ENCODE results near the gene SOX5.
"Not testable (repeated sequence)": the region's sequence is repeated elsewhere in the genome, so short reads cannot be mapped to it uniquely, and the experiment has no call there.

SOX5 gene

GRCh38 chr12:23854598-23854997 lies 94.9 kb downstream of the SOX5 start:
- DNase-seq = no peak
- intact Hi-C loops (cut with DNase I) = no loop called here

- intact Hi-C loops (cut with DNase I) = no loop called here
- DNase-seq = no peak
Measured at GRCh38 chr12:23853640-23854039, 95.8 kb downstream of the SOX5 start.

GRCh38 chr12:23851602-23852001 lies 97.9 kb downstream of the SOX5 start:
- DNase-seq = no peak
- intact Hi-C loops (cut with DNase I) = no loop called here

- intact Hi-C loops (cut with DNase I) = no loop called here
- DNase-seq = no peak
Measured at GRCh38 chr12:23847857-23848256, 101.6 kb downstream of the SOX5 start.

GRCh38 chr12:23843958-23844357 lies 105.5 kb downstream of the SOX5 start:
- intact Hi-C loops (cut with DNase I) = no loop called here
- no peak for DNase-seq

- intact Hi-C loops (cut with DNase I) = no loop called here
- DNase-seq = no peak
Measured at GRCh38 chr12:23834076-23834475, 115.4 kb downstream of the SOX5 start.

- DNase-seq = no peak
- intact Hi-C loops (cut with DNase I) = no loop called here
Measured at GRCh38 chr12:23831739-23832138, 117.7 kb downstream of the SOX5 start.

GRCh38 chr12:23830210-23830609 lies 119.3 kb downstream of the SOX5 start:
- no peak for DNase-seq
- intact Hi-C loops (cut with DNase I) = no loop called here

GRCh38 chr12:23827353-23827752 lies 122.1 kb downstream of the SOX5 start:
- no peak for DNase-seq
- intact Hi-C loops (cut with DNase I) = no loop called here

GRCh38 chr12:23825124-23825523 lies 124.3 kb downstream of the SOX5 start:
- DNase-seq = peak in 2 of 10 donors; percentile 32 to 74

GRCh38 chr12:23824358-23824757 lies 125.1 kb downstream of the SOX5 start:
- DNase-seq = peak in 1 of 10 donors; percentile 32
- intact Hi-C loops (cut with DNase I) = no loop called here

More at GRCh38 chr12:23825124-23825523, 124.3 kb downstream of the SOX5 start:
- intact Hi-C loops (cut with DNase I) = not testable (repeated sequence)

- intact Hi-C loops (cut with DNase I); DNase-seq: not testable (repeated sequence)
Measured at GRCh38 chr12:23822883-23823282, 126.6 kb downstream of the SOX5 start.

GRCh38 chr12:23817345-23817744 lies 132.1 kb downstream of the SOX5 start:
- no peak for DNase-seq
- intact Hi-C loops (cut with DNase I) = no loop called here

- intact Hi-C loops (cut with DNase I) = no loop called here
- peak in 1 of 10 donors; percentile 40 for DNase-seq
Measured at GRCh38 chr12:23816394-23816851, 133.0 kb downstream of the SOX5 start.

GRCh38 chr12:23815810-23816209 lies 133.7 kb downstream of the SOX5 start:
- no peak for DNase-seq
- intact Hi-C loops (cut with DNase I) = no loop called here

- DNase-seq = no peak
- intact Hi-C loops (cut with DNase I) = no loop called here
Measured at GRCh38 chr12:23813206-23813605, 136.3 kb downstream of the SOX5 start.

- intact Hi-C loops (cut with DNase I) = no loop called here
Measured at GRCh38 chr12:23810329-23810902, 139.1 kb downstream of the SOX5 start.

GRCh38 chr12:23803540-23803939 lies 145.9 kb downstream of the SOX5 start:
- intact Hi-C loops (cut with DNase I) = no loop called here
- no peak for DNase-seq

More at GRCh38 chr12:23810329-23810902, 139.1 kb downstream of the SOX5 start:
- no peak for DNase-seq

GRCh38 chr12:23795494-23795893 lies 154.0 kb downstream of the SOX5 start:
- intact Hi-C loops (cut with DNase I) = no loop called here
- DNase-seq = no peak

GRCh38 chr12:23781118-23781517 lies 168.4 kb downstream of the SOX5 start:
- intact Hi-C loops (cut with DNase I) = no loop called here
- no peak for DNase-seq

GRCh38 chr12:23775208-23775607 lies 174.3 kb downstream of the SOX5 start:
- intact Hi-C loops (cut with DNase I) = no loop called here
- DNase-seq = no peak

- DNase-seq = peak; percentile 60 to 94 (median 68)
Measured at GRCh38 chr12:23771240-23771949, 178.1 kb downstream of the SOX5 start.

More at GRCh38 chr12:23771240-23771949, 178.1 kb downstream of the SOX5 start:
- intact Hi-C loops (cut with DNase I) = no loop called here

All from posterior cingulate gyrus (tissue), 11 donors.